Measurements from ENCODE around the gene SORCS2. TPM values are rescaled to one million over a fixed set of nuclear protein-coding genes. Genes with fewer than 3 reads are reported as not detected.

SORCS2 gene
- total RNA-seq, 3 donors from 2014 or later = 0.66 to 1.3 (median 0.80) TPM

GRCh38 chr4:7782783-7783182 lies 590.4 kb downstream of the SORCS2 start:
- DNase-seq (ENCODE audit: low spot score in 2 of 2) = no peak
- intact Hi-C loops (cut with DNase I; ENCODE audit: low total_unique reads) = no loop called here
- no peaks in the 10 kb centered on the region for H3K36me3 ChIP-seq
- no peaks in the 10 kb centered on the region for H3K4me1 ChIP-seq
- no peak overlapping the region for H3K27ac ChIP-seq
- H3K4me3 ChIP-seq = no peak overlapping the region
- TF ChIP-seq POLR2AphosphoS5 (IDR thresholded peaks at IDR 0.05) (no peak), CTCF (IDR thresholded peaks at IDR 0.05) (no peak), POLR2A (IDR thresholded peaks at IDR 0.05) (no peak)
- H3K27me3 ChIP-seq = no peaks in the 10 kb centered on the region
- H3K9me3 ChIP-seq = no peaks in the 10 kb centered on the region

GRCh38 chr4:7783541-7783940 lies 591.2 kb downstream of the SORCS2 start:
- Histone ChIP-seq H3K27me3 (no peaks in the 10 kb centered on the region), H3K4me1 (no peaks in the 10 kb centered on the region), H3K27ac (no peak overlapping the region), H3K4me3 (no peak overlapping the region), H3K36me3 (no peaks in the 10 kb centered on the region), H3K9me3 (no peaks in the 10 kb centered on the region)
- intact Hi-C loops (cut with DNase I; ENCODE audit: low total_unique reads) = no loop called here
- DNase-seq (ENCODE audit: low spot score in 2 of 2) = peak in 1 of 2 donors; percentile 5
- no peak for TF ChIP-seq POLR2A (IDR thresholded peaks at IDR 0.05)
- no peak for TF ChIP-seq POLR2AphosphoS5 (IDR thresholded peaks at IDR 0.05)

GRCh38 chr4:7784131-7784870 lies 592.0 kb downstream of the SORCS2 start:
- Histone ChIP-seq H3K9me3 (no peaks in the 10 kb centered on the region), H3K27ac (no peak overlapping the region), H3K4me3 (no peak overlapping the region), H3K27me3 (no peaks in the 10 kb centered on the region), H3K4me1 (no peaks in the 10 kb centered on the region), H3K36me3 (no peaks in the 10 kb centered on the region)
- TF ChIP-seq POLR2AphosphoS5 (IDR thresholded peaks at IDR 0.05) (no peak), POLR2A (IDR thresholded peaks at IDR 0.05) (no peak), CTCF (IDR thresholded peaks at IDR 0.05) (no peak)
- DNase-seq (ENCODE audit: low spot score in 2 of 2) = no peak
- intact Hi-C loops (cut with DNase I; ENCODE audit: low total_unique reads) = no loop called here

- Histone ChIP-seq H3K9me3 (no peaks in the 10 kb centered on the region), H3K4me3 (no peak overlapping the region), H3K27me3 (no peaks in the 10 kb centered on the region), H3K36me3 (no peaks in the 10 kb centered on the region), H3K27ac (no peak overlapping the region), H3K4me1 (no peaks in the 10 kb centered on the region)
- intact Hi-C loops (cut with DNase I; ENCODE audit: low total_unique reads) = no loop called here
- DNase-seq (ENCODE audit: low spot score in 2 of 2) = no peak
- no peak for TF ChIP-seq CTCF (IDR thresholded peaks at IDR 0.05)
- no peak for TF ChIP-seq POLR2A (IDR thresholded peaks at IDR 0.05)
- no peak for TF ChIP-seq POLR2AphosphoS5 (IDR thresholded peaks at IDR 0.05)
Measured at GRCh38 chr4:7785017-7785416, 592.7 kb downstream of the SORCS2 start.

- H3K27ac ChIP-seq = no peak overlapping the region
- TF ChIP-seq CTCF (IDR thresholded peaks at IDR 0.05) (no peak), POLR2AphosphoS5 (IDR thresholded peaks at IDR 0.05) (no peak), POLR2A (IDR thresholded peaks at IDR 0.05) (no peak)
- no peak overlapping the region for H3K4me3 ChIP-seq
- H3K4me1 ChIP-seq = no peaks in the 10 kb centered on the region
- no peaks in the 10 kb centered on the region for H3K36me3 ChIP-seq
- H3K9me3 ChIP-seq = no peaks in the 10 kb centered on the region
- no peak for DNase-seq (ENCODE audit: low spot score in 2 of 2)
- intact Hi-C loops (cut with DNase I; ENCODE audit: low total_unique reads) = no loop called here
- no peaks in the 10 kb centered on the region for H3K27me3 ChIP-seq
Measured at GRCh38 chr4:7786040-7786439, 593.7 kb downstream of the SORCS2 start.

Measured in breast epithelium (tissue), 4 donors.